GM18511 (cell line): ENCODE data around the gene TMEM182.

Experiments
- ATAC-seq: cut with Tn5 transposase; IDR thresholded peaks from one replicate; pipeline ENCODE4 v1.9.1; 2021; ENCODE audit warnings: mild to moderate bottlenecking, moderate library complexity; ENCODE audit not compliant: unreplicated experiment

The TMEM182 gene

GRCh38 chr2:102765061-102765460 is 3.2 kb downstream of the TMEM182 start:
- no peak for ATAC-seq

- ATAC-seq, result no peak
These were observed 6.4 kb downstream of the TMEM182 start for GRCh38 chr2:102768253-102768652.

- ATAC-seq, result no peak
These were observed 7.1 kb downstream of the TMEM182 start for GRCh38 chr2:102768892-102769291.

GRCh38 chr2:102770506-102770905 is 8.7 kb downstream of the TMEM182 start:
- ATAC-seq, result no peak

DNA sequence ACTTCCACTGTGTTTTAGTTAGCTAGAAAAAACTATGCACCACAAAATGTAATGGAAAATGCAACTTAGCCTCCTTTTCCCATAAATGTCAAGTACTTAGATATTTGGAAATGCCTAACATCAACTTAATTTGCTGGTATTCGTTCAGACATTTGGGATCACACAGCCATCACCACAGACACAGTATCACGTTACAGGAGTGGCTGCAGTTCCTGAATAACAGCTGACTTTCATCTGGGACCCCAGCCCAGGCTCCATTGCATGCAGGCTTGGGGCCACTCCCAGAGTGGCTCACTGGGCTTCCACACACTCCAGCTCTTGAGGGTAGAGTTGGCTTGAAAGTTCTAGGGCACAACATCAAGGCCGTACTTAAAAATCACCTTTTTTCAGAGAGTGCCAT is 9.3 kb downstream of the TMEM182 start:
- ATAC-seq, result no peak

DNA sequence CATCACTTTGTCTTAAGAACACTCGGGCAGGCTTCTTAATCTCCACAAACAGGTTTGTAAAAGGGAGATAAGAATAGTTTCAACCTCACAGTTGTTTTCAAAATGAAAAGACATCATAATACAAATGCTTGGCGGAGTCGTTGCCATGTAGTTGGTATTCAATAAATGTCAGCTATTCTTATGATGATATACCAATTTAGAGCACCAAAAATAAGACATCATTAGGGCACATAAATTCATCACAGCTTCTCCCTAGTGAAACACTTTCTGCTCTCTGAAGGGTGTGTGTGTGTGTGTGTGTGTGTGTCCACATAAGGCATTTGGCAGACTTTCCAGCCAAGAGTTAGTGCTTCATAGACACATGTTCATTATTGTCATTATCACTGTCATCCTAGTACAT is 10.8 kb downstream of the TMEM182 start:
- ATAC-seq, result no peak

- ATAC-seq, result no peak
These were observed 11.4 kb downstream of the TMEM182 start for GRCh38 chr2:102773149-102773705.

DNA sequence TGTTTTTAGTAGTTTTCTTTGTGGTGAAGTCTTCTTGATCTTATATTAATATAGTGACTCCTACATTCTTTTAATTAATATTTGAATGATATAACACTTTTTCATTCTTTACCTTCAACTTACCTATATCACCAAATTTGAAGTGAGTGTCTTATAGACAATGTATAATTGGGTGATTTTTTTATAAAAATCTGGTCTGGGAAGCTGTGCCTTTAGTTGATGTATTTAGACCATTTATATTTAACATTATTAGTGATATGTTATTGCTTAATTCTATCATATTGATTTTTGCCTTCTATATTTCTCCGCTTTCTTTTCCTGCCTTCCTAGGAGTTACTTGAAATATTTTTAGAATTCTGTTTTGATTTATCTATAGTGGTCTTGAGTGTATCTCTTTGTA is 16.4 kb downstream of the TMEM182 start:
- no peak for ATAC-seq

GRCh38 chr2:102780467-102780866 is 18.6 kb downstream of the TMEM182 start:
- no peak for ATAC-seq

DNA sequence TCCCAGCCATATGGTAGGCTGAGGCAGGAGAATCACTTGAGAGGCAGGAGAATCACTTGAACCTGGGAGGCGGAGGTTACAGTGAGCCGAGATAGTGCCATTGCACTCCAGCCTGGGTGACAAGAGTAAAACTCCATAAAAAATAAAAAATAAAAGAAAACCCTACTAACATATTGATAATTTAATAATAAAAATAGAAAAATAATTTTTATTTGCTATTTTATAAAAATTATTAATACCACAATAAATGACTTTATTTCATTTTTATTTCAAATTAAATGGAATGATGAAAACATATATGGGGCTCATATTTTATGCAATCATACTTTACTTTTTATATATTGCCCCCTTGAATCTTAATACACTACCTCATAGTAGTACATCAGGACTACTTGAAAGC is 20.4 kb downstream of the TMEM182 start:
- no peak for ATAC-seq

DNA sequence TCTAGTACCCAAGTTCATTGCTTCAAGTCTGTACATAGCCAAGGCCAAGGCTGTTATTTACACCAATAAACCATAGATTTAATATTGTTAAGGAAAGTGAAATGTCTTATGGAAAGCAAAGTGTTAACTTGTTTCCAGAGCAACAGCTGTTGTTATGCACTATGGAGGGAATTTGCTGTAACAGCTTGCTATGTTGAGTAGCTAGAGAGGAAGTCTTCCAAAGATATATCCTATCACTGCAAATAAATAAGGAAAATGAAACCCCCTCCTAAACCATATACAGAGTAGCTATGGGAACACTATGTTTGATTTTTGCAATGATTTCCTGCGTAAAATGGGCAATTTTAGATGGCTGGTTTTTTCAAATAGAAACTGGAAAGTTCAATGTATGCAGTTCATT is 21.1 kb downstream of the TMEM182 start:
- ATAC-seq, result no peak

- no peak for ATAC-seq
These were observed 21.8 kb downstream of the TMEM182 start for GRCh38 chr2:102783506-102784183.

- no peak for ATAC-seq
These were observed 23.1 kb downstream of the TMEM182 start for GRCh38 chr2:102784940-102785339.

- no peak for ATAC-seq
These were observed 26.5 kb downstream of the TMEM182 start for GRCh38 chr2:102788216-102788884.

- no peak for ATAC-seq
These were observed 27.0 kb downstream of the TMEM182 start for GRCh38 chr2:102788885-102789260.

DNA sequence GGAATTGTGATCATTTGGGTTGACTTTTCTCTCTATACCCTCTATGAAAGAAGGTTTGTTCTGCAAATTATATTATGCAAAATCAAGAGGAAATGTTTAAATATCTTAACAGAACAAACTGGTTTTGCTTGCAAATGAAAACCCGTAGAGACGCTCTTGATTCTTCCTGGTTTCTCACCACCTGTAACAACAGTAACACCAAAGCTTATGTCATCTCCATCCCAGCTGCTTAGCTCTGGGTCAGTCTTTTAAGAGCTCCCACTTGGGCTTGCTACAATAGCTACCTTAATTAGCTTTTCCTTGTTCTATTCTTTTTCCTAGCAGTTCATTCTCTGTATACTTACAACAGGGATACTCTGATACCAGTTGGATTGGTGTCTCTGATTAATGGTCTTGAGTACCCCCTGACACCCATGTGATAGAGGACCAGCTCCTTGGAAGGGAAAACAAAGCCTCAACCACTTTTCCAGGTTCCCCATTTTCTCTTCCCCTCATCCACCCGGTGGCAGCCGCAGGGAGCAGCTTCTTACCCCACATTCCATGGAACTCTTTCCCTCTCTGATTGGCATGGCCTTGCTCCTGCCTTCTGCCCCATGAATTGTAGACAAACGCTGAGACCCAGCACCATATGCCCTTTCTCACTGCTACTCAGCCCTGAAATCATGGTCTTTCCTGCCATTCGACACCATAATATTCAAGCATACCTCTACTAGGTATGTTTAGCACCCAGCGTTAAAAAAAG is 27.7 kb downstream of the TMEM182 start:
- ATAC-seq, result no peak

DNA sequence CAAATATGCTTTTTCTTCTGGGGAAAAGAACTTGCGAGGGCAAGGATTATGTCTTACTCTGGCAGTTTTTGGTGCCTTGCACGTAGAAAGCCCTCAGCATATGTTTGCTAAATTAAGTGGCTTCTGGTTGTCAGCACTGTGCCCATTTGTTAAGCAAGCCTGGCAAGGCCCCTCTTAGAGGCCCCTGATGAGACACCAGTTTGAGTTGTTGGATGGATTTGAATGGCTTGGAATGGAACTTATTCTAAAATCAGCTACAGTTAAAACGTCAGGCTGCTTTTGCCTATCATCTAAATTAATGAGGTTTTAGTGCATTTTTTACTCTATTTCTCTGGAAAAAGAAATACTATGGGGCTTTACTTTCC is 28.2 kb downstream of the TMEM182 start:
- ATAC-seq, result no peak

- ATAC-seq, result no peak
These were observed 30.9 kb downstream of the TMEM182 start for GRCh38 chr2:102792568-102793208.

DNA sequence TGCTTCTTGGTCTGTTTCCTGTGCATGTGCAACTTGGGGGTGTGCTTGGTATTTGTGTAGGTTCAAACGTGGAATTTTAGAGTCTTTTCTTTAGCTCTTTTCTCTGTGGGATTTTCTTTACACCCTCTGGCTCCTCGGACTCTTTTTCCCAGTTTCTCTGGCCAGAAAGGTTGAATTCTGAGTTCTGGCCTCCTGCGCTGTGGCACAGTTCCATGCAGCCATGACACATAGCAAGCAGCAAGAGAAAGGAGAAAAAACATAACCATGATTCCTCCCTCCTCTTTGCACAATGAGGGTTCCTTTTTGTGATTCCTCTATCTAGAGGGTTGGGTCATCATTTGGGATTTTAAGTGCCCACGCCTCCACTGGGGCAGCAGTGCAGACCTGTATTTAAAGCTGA is 33.8 kb downstream of the TMEM182 start:
- ATAC-seq, result no peak

DNA sequence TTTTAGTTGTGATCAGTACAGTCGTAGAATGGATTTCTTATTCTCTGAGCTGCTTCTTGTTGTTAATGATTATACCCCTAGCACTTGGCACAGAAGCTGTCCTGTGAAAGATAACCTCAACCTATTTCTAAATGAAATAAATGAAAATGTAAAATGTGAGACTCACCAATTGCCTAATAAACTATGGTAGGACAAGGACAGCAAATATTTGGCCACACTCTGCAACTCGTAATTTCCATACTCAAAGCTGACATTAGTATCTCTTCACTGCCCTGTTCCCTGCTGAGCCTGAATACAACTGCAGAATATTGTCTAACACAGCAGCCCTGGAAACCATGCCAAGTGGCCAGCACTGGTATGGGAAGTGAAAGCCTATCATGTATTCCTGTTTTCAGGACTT is 34.5 kb downstream of the TMEM182 start:
- ATAC-seq, result no peak

GRCh38 chr2:102797486-102797885 is 35.7 kb downstream of the TMEM182 start:
- no peak for ATAC-seq
